ENCODE data around the gene REEP1. TPM values are rescaled to one million over a fixed set of nuclear protein-coding genes. Genes with fewer than 3 reads are reported as not detected.

The REEP1 gene
- total RNA-seq, 6 donors from 2014 or later = 4.1 to 10.4 (median 7.5) TPM

GRCh38 chr2:86235196-86235980 is 102.0 kb downstream of the REEP1 start:
- DNase-seq (no peak), ATAC-seq (ENCODE audit: low FRiP score in 2 of 2) (no peak)
- WGBS, 2 donors = 74 to 78% methylated on average over 12 of the region's 12 CpGs

GRCh38 chr2:86234563-86235131 is 102.8 kb downstream of the REEP1 start:
- TF ChIP-seq EP300 (IDR thresholded peaks at IDR 0.05) (no peak), POLR2A (IDR thresholded peaks at IDR 0.05) (no peak), POLR2AphosphoS5 (IDR thresholded peaks at IDR 0.05) (no peak), CTCF (IDR thresholded peaks at IDR 0.05) (no peak)
- no peaks in the 10 kb centered on the region for H3K4me1 ChIP-seq
- WGBS, 2 donors = 55 to 57% methylated on average over 3 of the region's 3 CpGs
- H3K27ac ChIP-seq = no peak overlapping the region
- DNase-seq (no peak), ATAC-seq (ENCODE audit: low FRiP score in 2 of 2) (no peak)
- H3K4me3 ChIP-seq = no peak overlapping the region
- H3K9me3 ChIP-seq = no peaks in the 10 kb centered on the region
- no peaks in the 10 kb centered on the region for H3K27me3 ChIP-seq
- H3K36me3 ChIP-seq = no peaks in the 10 kb centered on the region

More at GRCh38 chr2:86235196-86235980, 102.0 kb downstream of the REEP1 start:
- no peaks in the 10 kb centered on the region for H3K27me3 ChIP-seq
- TF ChIP-seq POLR2A (IDR thresholded peaks at IDR 0.05) (no peak), CTCF (IDR thresholded peaks at IDR 0.05) (no peak), EP300 (IDR thresholded peaks at IDR 0.05) (no peak)
- no peaks in the 10 kb centered on the region for H3K36me3 ChIP-seq
- H3K27ac ChIP-seq = no peak overlapping the region
- H3K4me1 ChIP-seq = no peaks in the 10 kb centered on the region
- no peaks in the 10 kb centered on the region for H3K9me3 ChIP-seq
- H3K4me3 ChIP-seq = no peak overlapping the region

- Histone ChIP-seq H3K36me3 (no peaks in the 10 kb centered on the region), H3K27ac (no peak overlapping the region), H3K9me3 (no peaks in the 10 kb centered on the region), H3K4me1 (no peaks in the 10 kb centered on the region), H3K27me3 (no peaks in the 10 kb centered on the region), H3K4me3 (no peak overlapping the region)
- TF ChIP-seq POLR2AphosphoS5 (IDR thresholded peaks at IDR 0.05) (no peak), POLR2A (IDR thresholded peaks at IDR 0.05) (no peak), EP300 (IDR thresholded peaks at IDR 0.05) (no peak), CTCF (IDR thresholded peaks at IDR 0.05) (no peak)
- ATAC-seq (ENCODE audit: low FRiP score in 2 of 2) (no peak), DNase-seq (no peak)
- WGBS, 2 donors = 62 to 63% methylated on average over 4 of the region's 4 CpGs
Observed at GRCh38 chr2:86233436-86233835, 104.0 kb downstream of the REEP1 start.

GRCh38 chr2:86232910-86233309 is 104.5 kb downstream of the REEP1 start:
- no peaks in the 10 kb centered on the region for H3K9me3 ChIP-seq
- no peaks in the 10 kb centered on the region for H3K4me1 ChIP-seq
- H3K36me3 ChIP-seq = no peaks in the 10 kb centered on the region
- no peaks in the 10 kb centered on the region for H3K27me3 ChIP-seq
- no peak overlapping the region for H3K4me3 ChIP-seq
- no peak for TF ChIP-seq POLR2AphosphoS5 (IDR thresholded peaks at IDR 0.05)
- TF ChIP-seq POLR2A (IDR thresholded peaks at IDR 0.05) = no peak
- no peak for TF ChIP-seq CTCF (IDR thresholded peaks at IDR 0.05)
- no peak for TF ChIP-seq EP300 (IDR thresholded peaks at IDR 0.05)
- ATAC-seq (ENCODE audit: low FRiP score in 2 of 2) (no peak), DNase-seq (no peak)
- no peak overlapping the region for H3K27ac ChIP-seq
- 94 to 97% methylated on average over 6 of the region's 6 CpGs for WGBS, 2 donors
